22Rv1 (cell line): ENCODE data around the gene TMEM42.

ENCODE experiments used
- ZFX ChIP-seq: fragments of 450-650 bp; IDR thresholded peaks from 2 replicates; pipeline ENCODE4 v1.6.1; 2017; ENCODE audit warnings: antibody characterized with exemption, borderline replicate concordance
- TF ChIP-seq, protein P1 (sequence below): fragments of 450-650 bp; IDR thresholded peaks from 2 replicates; pipeline ENCODE4 v1.5.1; 2017; ENCODE audit warnings: mild to moderate bottlenecking

DNA sequence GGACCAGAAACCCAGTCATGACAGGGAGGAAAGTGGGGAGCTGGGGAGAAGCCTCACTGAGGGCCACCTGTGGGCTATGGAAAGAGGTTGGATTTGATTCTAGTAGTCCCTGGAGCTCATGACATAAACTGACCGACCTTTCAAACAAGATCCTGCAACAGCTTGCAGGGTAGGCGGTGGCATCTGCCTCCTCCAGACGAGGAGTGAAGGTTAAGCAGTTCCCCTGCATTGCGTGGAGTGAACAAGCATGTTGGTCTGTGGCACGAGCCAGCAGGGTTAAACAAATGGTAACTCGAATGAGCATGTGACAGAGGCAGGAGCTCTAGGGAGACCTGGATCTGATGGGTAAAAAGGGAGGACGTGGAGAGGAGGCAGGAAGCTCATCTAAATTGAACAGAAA is 25.4 kb downstream of the TMEM42 start:
- TF ChIP-seq, protein P1, sequence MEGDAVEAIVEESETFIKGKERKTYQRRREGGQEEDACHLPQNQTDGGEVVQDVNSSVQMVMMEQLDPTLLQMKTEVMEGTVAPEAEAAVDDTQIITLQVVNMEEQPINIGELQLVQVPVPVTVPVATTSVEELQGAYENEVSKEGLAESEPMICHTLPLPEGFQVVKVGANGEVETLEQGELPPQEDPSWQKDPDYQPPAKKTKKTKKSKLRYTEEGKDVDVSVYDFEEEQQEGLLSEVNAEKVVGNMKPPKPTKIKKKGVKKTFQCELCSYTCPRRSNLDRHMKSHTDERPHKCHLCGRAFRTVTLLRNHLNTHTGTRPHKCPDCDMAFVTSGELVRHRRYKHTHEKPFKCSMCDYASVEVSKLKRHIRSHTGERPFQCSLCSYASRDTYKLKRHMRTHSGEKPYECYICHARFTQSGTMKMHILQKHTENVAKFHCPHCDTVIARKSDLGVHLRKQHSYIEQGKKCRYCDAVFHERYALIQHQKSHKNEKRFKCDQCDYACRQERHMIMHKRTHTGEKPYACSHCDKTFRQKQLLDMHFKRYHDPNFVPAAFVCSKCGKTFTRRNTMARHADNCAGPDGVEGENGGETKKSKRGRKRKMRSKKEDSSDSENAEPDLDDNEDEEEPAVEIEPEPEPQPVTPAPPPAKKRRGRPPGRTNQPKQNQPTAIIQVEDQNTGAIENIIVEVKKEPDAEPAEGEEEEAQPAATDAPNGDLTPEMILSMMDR = no peak
- no peak for TF ChIP-seq ZFX
